Measurements from ENCODE around the gene SLC44A1.

DNA sequence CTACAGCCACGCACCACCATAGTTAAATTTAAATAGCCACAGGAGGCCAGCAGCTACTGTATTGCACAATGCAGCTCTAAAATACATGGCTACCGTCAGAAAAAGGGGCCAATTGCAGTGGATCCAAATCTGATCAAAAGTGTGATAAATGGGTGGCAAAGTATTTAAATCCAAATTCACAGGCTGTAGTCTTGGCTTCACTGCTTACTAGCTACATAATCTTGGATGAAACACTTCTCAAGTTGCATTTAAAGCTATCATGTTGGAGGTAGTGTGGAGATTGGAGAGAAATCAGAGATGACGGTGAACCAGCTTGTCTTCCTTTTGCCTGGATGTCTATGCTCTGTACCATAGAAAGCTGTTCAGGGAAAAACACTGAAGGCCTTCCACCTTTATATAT is 24.0 kb upstream of the SLC44A1 start:
- TF ChIP-seq, protein P1, sequence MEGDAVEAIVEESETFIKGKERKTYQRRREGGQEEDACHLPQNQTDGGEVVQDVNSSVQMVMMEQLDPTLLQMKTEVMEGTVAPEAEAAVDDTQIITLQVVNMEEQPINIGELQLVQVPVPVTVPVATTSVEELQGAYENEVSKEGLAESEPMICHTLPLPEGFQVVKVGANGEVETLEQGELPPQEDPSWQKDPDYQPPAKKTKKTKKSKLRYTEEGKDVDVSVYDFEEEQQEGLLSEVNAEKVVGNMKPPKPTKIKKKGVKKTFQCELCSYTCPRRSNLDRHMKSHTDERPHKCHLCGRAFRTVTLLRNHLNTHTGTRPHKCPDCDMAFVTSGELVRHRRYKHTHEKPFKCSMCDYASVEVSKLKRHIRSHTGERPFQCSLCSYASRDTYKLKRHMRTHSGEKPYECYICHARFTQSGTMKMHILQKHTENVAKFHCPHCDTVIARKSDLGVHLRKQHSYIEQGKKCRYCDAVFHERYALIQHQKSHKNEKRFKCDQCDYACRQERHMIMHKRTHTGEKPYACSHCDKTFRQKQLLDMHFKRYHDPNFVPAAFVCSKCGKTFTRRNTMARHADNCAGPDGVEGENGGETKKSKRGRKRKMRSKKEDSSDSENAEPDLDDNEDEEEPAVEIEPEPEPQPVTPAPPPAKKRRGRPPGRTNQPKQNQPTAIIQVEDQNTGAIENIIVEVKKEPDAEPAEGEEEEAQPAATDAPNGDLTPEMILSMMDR (IDR thresholded peaks at IDR 0.05) = no peak
- TF ChIP-seq POLR2A (IDR thresholded peaks at IDR 0.05) = no peak
- no peak for TF ChIP-seq POLR2AphosphoS5 (IDR thresholded peaks at IDR 0.05)
